Natural killer cell (primary cell): ENCODE data around the gene SLC4A7. TPM values are rescaled to one million over a fixed set of nuclear protein-coding genes. Genes with fewer than 3 reads are reported as not detected.

ENCODE experiments used
- ATAC-seq, 3 donors: fragments of 150-1000 bp in 2 of 3; fragments of 200-7000 bp in 1 of 3; cut with Tn5 transposase; 1 replicate in 1 of 3; 2 replicates in 2 of 3; pipeline ENCODE4 v1.10.0; 2021; ENCODE audit warnings: mild to moderate bottlenecking in 2 of 3, moderate library complexity in 2 of 3
- DNase-seq, 2 donors: peaks; one replicate each; pipeline versions ENCODE4 v3.0.0 to v3.0.0-alpha.2; 2013 to 2021; ENCODE audit warnings: mixed read lengths in 1 of 2
- H3K27ac ChIP-seq: one replicate; pipeline ENCODE4 v1.5.1; 2013; ENCODE audit warnings: mild to moderate bottlenecking, low read length
- H3K27me3 ChIP-seq: one replicate; pipeline ENCODE4 v1.6.1; 2013; ENCODE audit warnings: low read length; ENCODE audit not compliant: control insufficient read depth, insufficient read depth
- H3K36me3 ChIP-seq: one replicate; pipeline ENCODE4 v1.6.1; 2013; ENCODE audit warnings: low read length; ENCODE audit not compliant: control insufficient read depth, insufficient read depth
- H3K4me1 ChIP-seq: one replicate; pipeline ENCODE4 v1.6.1; 2013; ENCODE audit warnings: low read length; ENCODE audit not compliant: control insufficient read depth, insufficient read depth
- H3K4me3 ChIP-seq: one replicate; pipeline ENCODE4 v1.5.1; 2013; ENCODE audit warnings: low read length
- H3K9me3 ChIP-seq: one replicate; pipeline ENCODE4 v1.6.1; 2013; ENCODE audit warnings: low read length; ENCODE audit not compliant: control insufficient read depth, insufficient read depth
- H3K27ac Mint-ChIP-seq, 2 donors: one replicate each; pipeline ENCODE4 v1.8.0; 2022; ENCODE audit warnings: mild to moderate bottlenecking in 2 of 2, mixed read lengths in 2 of 2, moderate library complexity in 1 of 2
- H3K27me3 Mint-ChIP-seq, 2 donors: one replicate each; pipeline ENCODE4 v1.8.0; 2022; ENCODE audit warnings: low read depth in 2 of 2, mixed read lengths in 2 of 2
- H3K36me3 Mint-ChIP-seq: one replicate; pipeline ENCODE4 v1.8.0; 2022; ENCODE audit warnings: mixed read lengths
- H3K4me1 Mint-ChIP-seq, 2 donors: one replicate each; pipeline ENCODE4 v1.8.0; 2022; ENCODE audit warnings: mixed read lengths in 2 of 2
- H3K4me3 Mint-ChIP-seq: one replicate; pipeline ENCODE4 v1.8.0; 2022; ENCODE audit warnings: mild to moderate bottlenecking, moderate library complexity, mixed read lengths
- H3K9me3 Mint-ChIP-seq, 2 donors: one replicate each; pipeline ENCODE4 v1.8.0; 2022; ENCODE audit warnings: mixed read lengths in 2 of 2
- CTCF ChIP-seq: fragments of 200-600 bp; IDR thresholded peaks from one replicate; pipeline ENCODE4 v1.8.0; 2022; ENCODE audit warnings: antibody characterized with exemption
- WGBS: methylation state at CpG from one replicate; pipeline ENCODE4 v1.1.7; 2013; ENCODE audit warnings: missing lambda C conversion rate; ENCODE audit not compliant: insufficient coverage; 5-methylcytosine and 5-hydroxymethylcytosine counted together
- intact Hi-C: fragments of 100-400 bp; cut with micrococcal nuclease; formaldehyde crosslinking; loops from one replicate; pipeline ENCODE4 v1.14.2; 2022
- total RNA-seq, 4 donors: library from RNA; stranded (reverse); fragments of 120-200 nt in 1 of 4; gene quantifications; one replicate each; pipeline versions ENCODE4 v1.2.3 to v1.2.4, GENCODE V29; 2013 to 2022

The SLC4A7 gene
- total RNA-seq, 3 donors from 2014 or later (not counting 1 experiment from before 2014, with no cell fraction given) = 36.4 to 48.0 (median 41.3) TPM

- no peak overlapping the region for H3K27ac Mint-ChIP-seq
- 78% methylated on average over 2 of the region's 3 CpGs for WGBS
- TF ChIP-seq CTCF = no peak
- no peaks in the 10 kb centered on the region for H3K27me3 Mint-ChIP-seq
- peaks cover 6% of the 10 kb centered on the region for H3K36me3 Mint-ChIP-seq
- Histone ChIP-seq H3K4me3 (no peak overlapping the region), H3K27me3 (no peaks in the 10 kb centered on the region), H3K27ac (no peak overlapping the region), H3K36me3 (peaks cover 47% of the 10 kb centered on the region), H3K4me1 (no peaks in the 10 kb centered on the region), H3K9me3 (no peaks in the 10 kb centered on the region)
- intact Hi-C loops = no loop called here
- DNase-seq (no peak), ATAC-seq (no peak)
- H3K4me1 Mint-ChIP-seq = no peaks in the 10 kb centered on the region
- H3K4me3 Mint-ChIP-seq = no peak overlapping the region
- no peaks in the 10 kb centered on the region for H3K9me3 Mint-ChIP-seq
Measured at GRCh38 chr3:27380433-27381357, 103.5 kb downstream of the SLC4A7 start.

GRCh38 chr3:27378331-27378730 is 105.9 kb downstream of the SLC4A7 start:
- intact Hi-C loops = no loop called here
- Mint-ChIP-seq H3K4me3 (no peak overlapping the region), H3K27me3 (no peaks in the 10 kb centered on the region), H3K36me3 (peaks cover 6% of the 10 kb centered on the region), H3K9me3 (no peaks in the 10 kb centered on the region), H3K27ac (no peak overlapping the region), H3K4me1 (no peaks in the 10 kb centered on the region)
- DNase-seq = no peak
- H3K27me3 ChIP-seq = no peaks in the 10 kb centered on the region
- H3K4me1 ChIP-seq = no peaks in the 10 kb centered on the region
- no peak overlapping the region for H3K27ac ChIP-seq
- H3K4me3 ChIP-seq = no peak overlapping the region
- H3K36me3 ChIP-seq = peaks cover 31% of the 10 kb centered on the region
- TF ChIP-seq CTCF = no peak
- H3K9me3 ChIP-seq = no peaks in the 10 kb centered on the region
- ATAC-seq = no peak

- no peak overlapping the region for H3K27ac Mint-ChIP-seq
- DNase-seq (no peak), ATAC-seq (no peak)
- Histone ChIP-seq H3K4me1 (no peaks in the 10 kb centered on the region), H3K9me3 (no peaks in the 10 kb centered on the region), H3K4me3 (no peak overlapping the region), H3K27ac (no peak overlapping the region), H3K36me3 (peaks cover 19% of the 10 kb centered on the region), H3K27me3 (no peaks in the 10 kb centered on the region)
- H3K27me3 Mint-ChIP-seq = no peaks in the 10 kb centered on the region
- H3K4me1 Mint-ChIP-seq = no peaks in the 10 kb centered on the region
- H3K4me3 Mint-ChIP-seq = no peak overlapping the region
- 98% methylated on average over 4 of the region's 6 CpGs for WGBS
- intact Hi-C loops = no loop called here
- peaks cover 4% of the 10 kb centered on the region for H3K36me3 Mint-ChIP-seq
- TF ChIP-seq CTCF = no peak
- H3K9me3 Mint-ChIP-seq = no peaks in the 10 kb centered on the region
Measured at GRCh38 chr3:27376109-27376772, 107.9 kb downstream of the SLC4A7 start.
